Astrocyte (in vitro differentiated cells and primary cell): Measurements from ENCODE around the gene SAPCD2. TPM values are rescaled to one million over a fixed set of nuclear protein-coding genes. Genes with fewer than 3 reads are reported as not detected.
A peak's percentile ranks its signal among the peaks of the same experiment; 100 is the strongest.

ENCODE experiments used
- DNase-seq: peaks from one replicate; pipeline ENCODE4 v3.0.0-alpha.2; 2010; ENCODE audit warnings: low read depth
- FAIRE-seq: peaks from 2 replicates; lab custom pipeline; 2011; peaks lifted over from hg19 to GRCh38; lab: Jason Lieb, UNC
- H2AFZ ChIP-seq: 2 replicates; pipeline ENCODE4 v1.6.0; 2012; ENCODE audit warnings: low read depth, low read length, inconsistent platforms
- H3K27ac ChIP-seq: 2 replicates; pipeline ENCODE4 v1.5.1; 2011; ENCODE audit warnings: low read depth, low read length, inconsistent platforms
- H3K27me3 ChIP-seq: 2 replicates; pipeline ENCODE4 v1.6.0; 2011; ENCODE audit warnings: low read length, inconsistent platforms; ENCODE audit not compliant: insufficient read depth
- H3K36me3 ChIP-seq: 2 replicates; pipeline ENCODE4 v1.5.1; 2011; ENCODE audit warnings: low read length, inconsistent platforms; ENCODE audit not compliant: insufficient read depth
- H3K4me1 ChIP-seq: 2 replicates; pipeline ENCODE4 v1.5.1; 2011; ENCODE audit warnings: low read length, inconsistent platforms; ENCODE audit not compliant: insufficient read depth
- H3K4me2 ChIP-seq: 2 replicates; pipeline ENCODE4 v1.6.0; 2012; ENCODE audit warnings: low read length, inconsistent platforms
- H3K4me3 ChIP-seq: 2 replicates; pipeline ENCODE4 v1.5.1; 2011; ENCODE audit warnings: low read depth, mild to moderate bottlenecking, low read length, inconsistent platforms; ENCODE audit not compliant: insufficient read depth
- H3K79me2 ChIP-seq: 2 replicates; pipeline ENCODE4 v1.6.0; 2012; ENCODE audit warnings: mild to moderate bottlenecking, low read length, inconsistent platforms; ENCODE audit not compliant: insufficient read depth
- H3K9ac ChIP-seq: 2 replicates; pipeline ENCODE4 v1.6.0; 2012; ENCODE audit warnings: mild to moderate bottlenecking, low read length, inconsistent platforms
- H3K9me3 ChIP-seq: 2 replicates; pipeline ENCODE4 v1.5.1; 2012; ENCODE audit warnings: low read depth, mild to moderate bottlenecking, low read length, inconsistent platforms; ENCODE audit not compliant: insufficient read depth
- H4K20me1 ChIP-seq: 2 replicates; pipeline ENCODE4 v1.6.0; 2012; ENCODE audit warnings: low read length, inconsistent platforms; ENCODE audit not compliant: insufficient read depth
- H3K27ac Mint-ChIP-seq: one replicate; pipeline ENCODE4 v1.8.0; 2021; ENCODE audit warnings: mild to moderate bottlenecking, mixed read lengths; ENCODE audit not compliant: unreplicated experiment
- H3K27me3 Mint-ChIP-seq: one replicate; pipeline ENCODE4 v1.8.0; 2021; ENCODE audit warnings: low read depth, mixed read lengths; ENCODE audit not compliant: unreplicated experiment
- H3K36me3 Mint-ChIP-seq: one replicate; pipeline ENCODE4 v1.8.0; 2021; ENCODE audit warnings: low read depth, mixed read lengths; ENCODE audit not compliant: unreplicated experiment
- H3K4me1 Mint-ChIP-seq: one replicate; pipeline ENCODE4 v1.8.0; 2021; ENCODE audit warnings: low read depth, mixed read lengths; ENCODE audit not compliant: unreplicated experiment
- H3K4me3 Mint-ChIP-seq: one replicate; pipeline ENCODE4 v1.8.0; 2021; ENCODE audit warnings: mild to moderate bottlenecking, moderate library complexity, mixed read lengths; ENCODE audit not compliant: unreplicated experiment
- H3K9me3 Mint-ChIP-seq: one replicate; pipeline ENCODE4 v1.8.0; 2021; ENCODE audit warnings: mild to moderate bottlenecking, mixed read lengths; ENCODE audit not compliant: unreplicated experiment
- CTCF ChIP-seq: IDR thresholded peaks from 2 replicates; pipeline ENCODE4 v1.5.1; 2011; ENCODE audit warnings: low read depth, mild to moderate bottlenecking, inconsistent platforms, low read length, moderate library complexity; ENCODE audit not compliant: insufficient read depth
- EZH2 ChIP-seq: IDR thresholded peaks from 2 replicates; pipeline ENCODE4 v1.6.1; 2012; ENCODE audit warnings: mild to moderate bottlenecking, low read length, inconsistent platforms; ENCODE audit not compliant: insufficient read depth
- total RNA-seq: library from RNA; stranded (reverse); gene quantifications from 2 replicates; pipeline ENCODE4 v1.2.1, GENCODE V29; 2021

The SAPCD2 gene
- total RNA-seq, 1 donor from 2014 or later = 0.43 TPM

DNA sequence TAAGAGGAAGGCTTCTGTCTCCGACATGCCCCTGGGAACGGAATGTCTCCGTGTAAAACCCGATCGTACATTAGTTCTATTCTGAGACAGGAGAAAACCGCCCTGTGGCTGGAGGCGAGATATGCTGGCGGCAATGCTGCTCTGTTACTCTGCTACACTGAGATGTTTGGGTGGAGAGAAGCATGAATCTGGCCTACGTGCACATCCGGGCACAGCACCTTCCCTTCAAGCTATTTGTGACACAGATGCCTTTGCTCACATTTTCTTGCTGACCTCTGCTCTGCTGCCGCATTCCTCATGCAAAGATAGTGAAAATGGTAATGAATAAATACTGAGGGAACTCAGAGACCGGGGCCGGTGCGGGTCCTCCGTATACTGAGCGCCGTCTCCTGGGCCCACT lies 46.4 kb upstream of the SAPCD2 start:
- no peaks in the 10 kb centered on the region for H3K9me3 Mint-ChIP-seq

GRCh38 chr9:137116027-137116507 lies 45.7 kb upstream of the SAPCD2 start:
- H3K9me3 ChIP-seq = no peaks in the 10 kb centered on the region
- H3K4me2 ChIP-seq = no peak overlapping the region
- H3K4me3 ChIP-seq = no peak overlapping the region
- no peak overlapping the region for H2AFZ ChIP-seq
- H4K20me1 ChIP-seq = no peaks in the 10 kb centered on the region
- H3K36me3 ChIP-seq = no peaks in the 10 kb centered on the region
- H3K27me3 ChIP-seq = no peaks in the 10 kb centered on the region
- no peak overlapping the region for H3K9ac ChIP-seq
- FAIRE-seq = no peak
- H3K27ac ChIP-seq = no peak overlapping the region
- Mint-ChIP-seq H3K4me3 (no peak overlapping the region), H3K9me3 (no peaks in the 10 kb centered on the region), H3K36me3 (peaks cover 7% of the 10 kb centered on the region), H3K4me1 (no peaks in the 10 kb centered on the region), H3K27ac (peak overlapping the region; percentile 62), H3K27me3 (no peaks in the 10 kb centered on the region)
- no peak for TF ChIP-seq CTCF
- TF ChIP-seq EZH2 = no peak
- no peaks in the 10 kb centered on the region for H3K4me1 ChIP-seq
- no peak for DNase-seq
- H3K79me2 ChIP-seq = no peaks in the 10 kb centered on the region

More for the DNA sequence above, 46.4 kb upstream of the SAPCD2 start:
- Histone ChIP-seq H3K4me3 (no peak overlapping the region), H3K9ac (no peak overlapping the region), H3K36me3 (no peaks in the 10 kb centered on the region), H3K79me2 (no peaks in the 10 kb centered on the region), H3K4me2 (no peak overlapping the region), H3K4me1 (no peaks in the 10 kb centered on the region), H4K20me1 (no peaks in the 10 kb centered on the region), H3K27ac (no peak overlapping the region), H3K9me3 (no peaks in the 10 kb centered on the region), H2AFZ (no peak overlapping the region), H3K27me3 (no peaks in the 10 kb centered on the region)
- H3K4me1 Mint-ChIP-seq = peaks cover under 1% of the 10 kb centered on the region
- H3K4me3 Mint-ChIP-seq = no peak overlapping the region
- no peak for DNase-seq
- no peak for TF ChIP-seq EZH2
- H3K36me3 Mint-ChIP-seq = peaks cover 7% of the 10 kb centered on the region
- H3K27ac Mint-ChIP-seq = peak overlapping the region; percentile 62
- H3K27me3 Mint-ChIP-seq = no peaks in the 10 kb centered on the region
- no peak for FAIRE-seq

GRCh38 chr9:137115394-137116026 lies 45.2 kb upstream of the SAPCD2 start:
- TF ChIP-seq EZH2 = no peak
- TF ChIP-seq CTCF = no peak
- H3K27ac Mint-ChIP-seq = no peak overlapping the region
- Histone ChIP-seq H3K27ac (no peak overlapping the region), H3K9me3 (no peaks in the 10 kb centered on the region), H3K79me2 (no peaks in the 10 kb centered on the region), H3K9ac (no peak overlapping the region), H3K4me3 (no peak overlapping the region), H2AFZ (no peak overlapping the region), H3K36me3 (no peaks in the 10 kb centered on the region), H4K20me1 (no peaks in the 10 kb centered on the region), H3K4me1 (no peaks in the 10 kb centered on the region), H3K4me2 (no peak overlapping the region), H3K27me3 (no peaks in the 10 kb centered on the region)
- no peaks in the 10 kb centered on the region for H3K9me3 Mint-ChIP-seq
- H3K4me1 Mint-ChIP-seq = no peaks in the 10 kb centered on the region
- peaks cover 7% of the 10 kb centered on the region for H3K36me3 Mint-ChIP-seq
- H3K27me3 Mint-ChIP-seq = no peaks in the 10 kb centered on the region
- FAIRE-seq (no peak), DNase-seq (no peak)
- H3K4me3 Mint-ChIP-seq = no peak overlapping the region
